Measurements from ENCODE around the gene MICU1. TPM values are rescaled to one million over a fixed set of nuclear protein-coding genes. Genes with fewer than 3 reads are reported as not detected.
"Not testable (repeated sequence)": the region's sequence is repeated elsewhere in the genome, so short reads cannot be mapped to it uniquely, and the experiment has no call there.

Gene MICU1
- total and polyA plus RNA-seq, 2 of the 13 experiments (the other 11 are each of a cell fraction or from before 2014, with no cell fraction given): 32.5 to 56.1 TPM

GRCh38 chr10:72326665-72327603 lies 298.9 kb downstream of the MICU1 start:
- not testable (repeated sequence) for FAIRE-seq; H2AFZ ChIP-seq (ENCODE audit: low read length); H3K9ac ChIP-seq (ENCODE audit: insufficient read depth, low read depth, low read length); H3K27ac ChIP-seq (ENCODE audit: extremely low read length, insufficient read depth, low read length); H3K4me3 ChIP-seq (replicated peaks in 1 of 3; ENCODE audit: insufficient read depth in 1 of 3, low read depth in 2 of 3, low read length in 3 of 3); H3K27me3 ChIP-seq (ENCODE audit: control insufficient read depth in 1 of 2, insufficient read depth in 2 of 2, low read length in 2 of 2); ATAC-seq; H3K36me3 ChIP-seq (replicated peaks in 1 of 2; ENCODE audit: control insufficient read depth in 1 of 2, insufficient read depth in 2 of 2, low read length in 2 of 2); H4K20me1 ChIP-seq (ENCODE audit: insufficient read depth, low read length); H3K9me3 ChIP-seq (ENCODE audit: low read length); DNase-seq (ENCODE audit: low spot score); H3K79me2 ChIP-seq (ENCODE audit: insufficient read depth, low read length); H3K4me2 ChIP-seq (ENCODE audit: low read depth, low read length); TF ChIP-seq SP1 (IDR thresholded peaks at IDR 0.05)
- TF ChIP-seq NFYC (CRISPR knock-in tag; IDR thresholded peaks at IDR 0.05) (peak; percentile 78), CTCF (CRISPR knock-in tag; IDR thresholded peaks at IDR 0.05) (peak; percentile 29), RAD21 (CRISPR knock-in tag; IDR thresholded peaks at IDR 0.05) (peak; percentile 34; the same call in 1 of the 2 replicates), ZBTB38 (CRISPR knock-in tag; IDR thresholded peaks at IDR 0.05) (peak; percentile 97), POLR2AphosphoS5 (IDR thresholded peaks at IDR 0.05; ENCODE audit: low read depth, low read length) (peak; percentile 49; the same call in 1 of the 2 replicates), POLR2A (IDR thresholded peaks at IDR 0.05; ENCODE audit: insufficient read depth in 1 of 2, low read depth in 2 of 2, low read length in 2 of 2) (peak in 1 of 2 experiments; percentile 68; a peak in 2 of 4 replicates), POLR2G (IDR thresholded peaks at IDR 0.05; ENCODE audit: low read depth, low read length) (peak; percentile 40; the same call in 1 of the 2 replicates), NFYB (CRISPR knock-in tag; IDR thresholded peaks at IDR 0.05) (peak; percentile 80), SP1 (CRISPR knock-in tag; IDR thresholded peaks at IDR 0.05) (0 out of 2 replicates have a peak, but pooled peaks have one; percentile 30), DRAP1 (CRISPR knock-in tag; IDR thresholded peaks at IDR 0.05) (peak; percentile 61; the same call in 1 of the 2 replicates)
- intact Hi-C loops (cut with micrococcal nuclease; ENCODE audit: unreplicated experiment): loop anchor here (10.0 kb wide), 1 partner anchor 102 kb away; no protein-coding TSS in a partner anchor
- WGBS (ENCODE audit: low lambda C conversion rate): 91% methylated on average over 32 of the region's 32 CpGs
- peaks cover 92% of the 10 kb centered on the region for H3K4me1 ChIP-seq (ENCODE audit: insufficient read depth, low read length)
- ChIA-PET CTCF (ENCODE audit: low intra/inter-chr PET ratio, low total read pairs) (interaction anchor here (1.1 to 2.0 kb wide), 2 partner anchors 83 to 278 kb away, joined by 4 to 12 read pairs; no protein-coding TSS in a partner anchor), POLR2A (interaction anchor here (1.3 to 5.4 kb wide), 5 partner anchors 8 to 111 kb away, joined by 3 to 80 read pairs (median 6); partner anchors contain the start of genes ANAPC16, ASCC1 and DDIT4)
- in situ Hi-C loops (cut with HindIII; ENCODE audit: extremely low pct_ligation_motif_present, low pct_unique_long_range_greater_than_20kb): loop anchor here (5.0 to 25.0 kb wide), 2 partner anchors 50 to 240 kb away; partner anchors contain the start of gene SPOCK2
- TSS peak; percentile 89 for BruUV-seq (replicated peaks)

All from HepG2 (cell line).